Colonic mucosa (tissue), 4 donors: ENCODE data around the gene CAV1. TPM values are rescaled to one million over a fixed set of nuclear protein-coding genes. Genes with fewer than 3 reads are reported as not detected.

ENCODE experiments used
- DNase-seq: peaks from one replicate; pipeline ENCODE4 v3.0.0-alpha.2; 2020
- H3K27ac ChIP-seq: fragments of 200-600 bp; one replicate; pipeline ENCODE4 v1.8.0; 2021
- H3K27me3 ChIP-seq: fragments of 200-600 bp; one replicate; pipeline ENCODE4 v1.8.0; 2021
- H3K36me3 ChIP-seq: fragments of 200-600 bp; one replicate; pipeline ENCODE4 v1.8.0; 2021
- H3K4me1 ChIP-seq: fragments of 200-600 bp; one replicate; pipeline ENCODE4 v1.8.0; 2021; ENCODE audit warnings: mild to moderate bottlenecking
- H3K4me3 ChIP-seq: fragments of 200-600 bp; one replicate; pipeline ENCODE4 v1.8.0; 2021
- H3K9ac ChIP-seq, 2 donors: one replicate each; pipeline ENCODE4 v1.7.0; 2013; ENCODE audit warnings: control low read depth in 2 of 2, low read depth in 2 of 2, low read length in 2 of 2
- H3K9me3 ChIP-seq: fragments of 200-600 bp; one replicate; pipeline ENCODE4 v1.8.0; 2021
- CTCF ChIP-seq: fragments of 200-600 bp; IDR thresholded peaks from one replicate; pipeline ENCODE4 v1.8.0; 2022; ENCODE audit warnings: antibody characterized with exemption, mild to moderate bottlenecking
- intact Hi-C: fragments of 100-400 bp; cut with DNase I; formaldehyde crosslinking; loops from one replicate; pipeline ENCODE4 v1.14.1; 2022
- total RNA-seq, 2 donors: library from RNA; stranded (reverse); fragmentation: NEBNext Ultra II Directional in 1 of 2; extraction: Animal tissue kit (Norgen Biotek cat#: 25700) in 1 of 2; gene quantifications; one replicate each; pipeline ENCODE4 v1.2.1, GENCODE V29; 2021
- donor health status: healthy.
- donor health status: DM: no; HTN: no; CAD: no.
- donor health status: DM: no; HTN: no; CAD: no.

Gene CAV1
- total RNA-seq, 2 donors from 2014 or later, result 16.1 to 87.0 TPM

- Histone ChIP-seq H3K27ac (no peak overlapping the region), H3K36me3 (no peaks in the 10 kb centered on the region), H3K4me3 (no peak overlapping the region), H3K4me1 (no peaks in the 10 kb centered on the region), H3K27me3 (no peaks in the 10 kb centered on the region), H3K9me3 (no peaks in the 10 kb centered on the region), H3K9ac (no peak overlapping the region)
- DNase-seq, result no peak
- no peak for TF ChIP-seq CTCF
- intact Hi-C loops, result no loop called here
These were observed 9.3 kb upstream of the CAV1 start for GRCh38 chr7:116515584-116515983.

- no peaks in the 10 kb centered on the region for H3K27me3 ChIP-seq
- no peak overlapping the region for H3K4me3 ChIP-seq
- no peak overlapping the region for H3K27ac ChIP-seq
- intact Hi-C loops, result no loop called here
- DNase-seq, result no peak
- TF ChIP-seq CTCF, result no peak
- no peaks in the 10 kb centered on the region for H3K9me3 ChIP-seq
- H3K9ac ChIP-seq, result no peak overlapping the region
- no peaks in the 10 kb centered on the region for H3K4me1 ChIP-seq
- no peaks in the 10 kb centered on the region for H3K36me3 ChIP-seq
These were observed 8.5 kb upstream of the CAV1 start for GRCh38 chr7:116516324-116516723.

- Histone ChIP-seq H3K27me3 (no peaks in the 10 kb centered on the region), H3K9me3 (no peaks in the 10 kb centered on the region), H3K36me3 (no peaks in the 10 kb centered on the region), H3K4me1 (no peaks in the 10 kb centered on the region), H3K27ac (no peak overlapping the region), H3K9ac (no peak overlapping the region), H3K4me3 (no peak overlapping the region)
- TF ChIP-seq CTCF, result no peak
- DNase-seq, result no peak
- intact Hi-C loops, result no loop called here
These were observed 7.2 kb upstream of the CAV1 start for GRCh38 chr7:116517626-116518025.

DNA sequence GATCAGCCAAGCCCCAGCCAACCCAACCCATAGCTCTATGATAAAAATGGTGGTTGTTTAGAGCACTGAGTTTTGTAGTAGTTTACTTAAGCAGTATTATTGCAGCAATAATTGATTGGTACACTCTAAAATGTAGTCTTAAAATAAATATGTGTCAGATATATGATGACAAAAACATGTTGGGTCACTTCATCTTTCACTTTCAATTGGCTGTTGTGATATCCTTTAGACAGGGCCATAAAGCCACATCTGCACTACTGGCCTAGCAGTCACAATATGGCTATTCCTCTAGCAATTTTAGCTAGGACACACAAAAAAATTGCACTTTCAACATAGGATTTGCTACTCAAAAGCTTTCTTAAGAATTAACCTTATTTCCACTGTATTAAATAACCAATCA lies 5.9 kb upstream of the CAV1 start:
- no peaks in the 10 kb centered on the region for H3K36me3 ChIP-seq
- H3K9ac ChIP-seq, result no peak overlapping the region
- no peak for DNase-seq
- no peaks in the 10 kb centered on the region for H3K9me3 ChIP-seq
- no peak overlapping the region for H3K4me3 ChIP-seq
- TF ChIP-seq CTCF, result no peak
- intact Hi-C loops, result no loop called here
- H3K27me3 ChIP-seq, result no peaks in the 10 kb centered on the region
- no peak overlapping the region for H3K27ac ChIP-seq
- H3K4me1 ChIP-seq, result no peaks in the 10 kb centered on the region

DNA sequence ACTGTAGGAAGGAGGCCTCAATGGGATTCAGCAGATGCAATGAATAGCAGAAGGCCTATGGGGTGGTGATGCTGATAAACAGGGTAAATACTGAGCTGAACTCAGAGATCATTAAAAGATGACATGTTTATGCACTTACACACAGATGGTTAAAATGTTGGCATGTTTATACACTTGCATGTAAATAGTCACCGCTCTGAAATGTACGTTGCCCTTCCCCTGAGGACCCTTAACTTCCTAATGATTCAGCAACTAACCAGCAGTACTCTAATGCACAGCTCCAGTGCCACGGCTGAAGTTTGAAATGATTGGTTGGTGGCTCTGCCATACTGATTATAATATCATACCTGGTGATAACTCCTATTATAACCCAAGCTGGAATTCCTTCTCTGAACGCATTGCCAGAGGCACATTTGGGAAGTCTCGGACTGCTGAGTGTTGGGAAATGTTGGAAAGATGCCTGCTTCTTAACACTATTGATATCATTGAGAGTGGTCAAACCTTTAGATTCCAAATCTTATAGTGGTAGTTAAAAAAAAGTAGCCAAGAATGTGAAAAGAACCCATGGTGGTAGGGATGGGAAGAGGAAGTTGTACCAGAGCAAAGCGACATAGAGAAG lies 3.7 kb upstream of the CAV1 start:
- TF ChIP-seq CTCF, result no peak
- intact Hi-C loops, result no loop called here
- Histone ChIP-seq H3K9me3 (no peaks in the 10 kb centered on the region), H3K4me3 (no peak overlapping the region), H3K27me3 (peaks cover 15% of the 10 kb centered on the region), H3K9ac (no peak overlapping the region), H3K27ac (no peak overlapping the region), H3K36me3 (no peaks in the 10 kb centered on the region), H3K4me1 (peaks cover 9% of the 10 kb centered on the region)
- no peak for DNase-seq
